Measurements from ENCODE around the gene GLI2. TPM values are rescaled to one million over a fixed set of nuclear protein-coding genes. Genes with fewer than 3 reads are reported as not detected.

GLI2 gene
- total RNA-seq, 1 donor from 2014 or later = 4.1 TPM

DNA sequence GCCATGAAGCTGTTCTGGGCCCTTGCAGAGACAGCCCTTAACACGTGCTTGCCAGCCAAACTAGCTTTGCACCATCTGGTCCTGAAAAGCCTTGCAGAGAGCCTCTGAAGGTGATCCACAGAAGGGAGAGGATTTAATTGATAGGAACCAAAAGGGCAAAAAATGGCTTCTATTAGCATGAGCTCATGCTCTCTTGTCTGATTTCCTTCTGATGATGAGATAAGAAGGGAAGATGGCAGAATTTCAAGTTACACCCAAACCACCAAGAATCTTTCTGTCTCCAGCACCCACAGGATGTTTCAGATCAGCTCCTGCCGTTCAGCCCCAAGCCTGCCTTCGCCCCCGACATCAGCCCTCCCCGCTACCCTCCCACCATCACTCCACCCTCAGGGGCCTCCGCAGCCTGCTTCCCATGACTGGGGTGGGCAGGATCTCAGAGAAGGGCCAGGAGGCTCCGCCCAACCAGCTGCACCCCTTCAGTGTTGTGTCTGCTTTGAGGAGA lies 23.4 kb upstream of the GLI2 start:
- peak; percentile 68 for DNase-seq (ENCODE audit: low spot score)

- peak; percentile 71 for DNase-seq (ENCODE audit: low spot score)
Measured at GRCh38 chr2:120715353-120715752, 20.3 kb upstream of the GLI2 start.

DNA sequence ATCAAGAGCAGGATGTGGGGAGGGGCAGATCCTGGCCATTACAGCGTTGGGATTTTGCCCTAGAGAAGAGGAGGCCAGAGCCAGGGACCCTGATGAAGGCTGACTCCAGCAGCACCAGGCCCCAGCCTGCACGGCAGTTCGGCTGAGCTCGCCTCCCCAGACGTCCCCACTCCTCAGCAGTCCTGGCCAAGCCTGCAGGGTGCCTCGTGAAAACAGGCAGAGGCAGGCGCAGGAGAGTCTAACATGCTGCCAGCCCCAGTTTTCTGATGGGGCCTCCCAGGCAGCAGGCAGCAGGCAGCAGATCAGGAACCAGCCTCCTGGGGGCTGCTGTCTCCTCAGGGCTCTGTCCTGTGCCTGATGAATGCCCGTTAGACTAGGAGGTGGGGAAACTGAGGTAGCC lies 19.7 kb upstream of the GLI2 start:
- peak; percentile 82 for DNase-seq (ENCODE audit: low spot score)

GRCh38 chr2:120716641-120717585 lies 18.8 kb upstream of the GLI2 start:
- peak; percentile 64 for DNase-seq (ENCODE audit: low spot score)

GRCh38 chr2:120719491-120719890 lies 16.2 kb upstream of the GLI2 start:
- peak; percentile 39 for DNase-seq (ENCODE audit: low spot score)

GRCh38 chr2:120720231-120720630 lies 15.4 kb upstream of the GLI2 start:
- peak; percentile 84 for DNase-seq (ENCODE audit: low spot score)

GRCh38 chr2:120720746-120721375 lies 14.8 kb upstream of the GLI2 start:
- peak; percentile 72 for DNase-seq (ENCODE audit: low spot score)

- peak; percentile 71 for DNase-seq (ENCODE audit: low spot score)
Measured at GRCh38 chr2:120722246-120722567, 13.5 kb upstream of the GLI2 start.

- DNase-seq (ENCODE audit: low spot score) = peak; percentile 55
Measured at GRCh38 chr2:120722568-120723421, 12.9 kb upstream of the GLI2 start.

- DNase-seq (ENCODE audit: low spot score) = no peak
Measured at GRCh38 chr2:120726245-120726644, 9.4 kb upstream of the GLI2 start.

DNA sequence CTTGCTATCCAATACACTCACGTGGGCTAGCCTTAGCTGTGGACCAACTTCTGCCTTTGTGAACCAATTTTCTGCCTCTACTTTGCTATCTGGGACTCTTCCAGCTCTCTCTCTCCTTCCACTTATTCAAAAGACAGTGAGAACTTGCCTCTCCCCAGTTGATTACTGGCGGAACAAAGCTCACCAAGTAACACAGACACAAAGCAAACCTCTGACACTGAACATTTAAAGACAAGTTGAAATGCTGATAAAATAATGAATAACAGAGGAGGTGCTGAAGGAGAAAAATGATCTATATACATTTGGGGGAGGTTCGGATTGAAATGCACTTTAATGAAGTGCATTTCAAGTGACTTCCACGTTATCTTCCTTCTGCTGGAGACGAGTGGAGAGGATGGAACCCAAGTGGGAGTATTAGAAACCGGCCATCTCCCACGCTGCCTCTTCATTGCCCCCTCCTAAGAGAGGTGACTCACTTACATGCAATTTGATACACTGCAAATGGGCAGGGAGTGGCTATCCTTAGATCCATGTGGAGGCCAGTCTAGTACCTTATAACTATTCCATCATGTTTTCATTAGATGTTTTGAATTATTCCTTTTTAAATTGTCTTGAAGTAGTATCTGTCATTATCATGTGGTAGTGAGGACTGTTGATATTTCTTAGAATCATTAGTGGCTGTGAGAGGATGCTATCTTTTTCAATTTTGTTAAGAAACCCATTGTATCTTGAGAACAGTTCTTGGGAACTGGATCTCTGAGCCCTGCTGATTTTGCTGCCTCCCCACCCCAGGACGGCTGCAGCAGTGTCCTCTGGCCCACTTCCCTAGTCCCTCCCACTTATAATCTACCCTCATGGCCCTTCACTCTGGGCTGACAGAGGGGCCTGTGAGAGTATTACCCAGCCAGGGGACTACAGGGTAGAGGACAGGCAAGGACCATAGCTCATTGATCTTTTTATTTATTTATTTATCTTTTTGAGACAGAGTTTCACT lies 6.0 kb upstream of the GLI2 start:
- no peak for DNase-seq (ENCODE audit: low spot score)

DNA sequence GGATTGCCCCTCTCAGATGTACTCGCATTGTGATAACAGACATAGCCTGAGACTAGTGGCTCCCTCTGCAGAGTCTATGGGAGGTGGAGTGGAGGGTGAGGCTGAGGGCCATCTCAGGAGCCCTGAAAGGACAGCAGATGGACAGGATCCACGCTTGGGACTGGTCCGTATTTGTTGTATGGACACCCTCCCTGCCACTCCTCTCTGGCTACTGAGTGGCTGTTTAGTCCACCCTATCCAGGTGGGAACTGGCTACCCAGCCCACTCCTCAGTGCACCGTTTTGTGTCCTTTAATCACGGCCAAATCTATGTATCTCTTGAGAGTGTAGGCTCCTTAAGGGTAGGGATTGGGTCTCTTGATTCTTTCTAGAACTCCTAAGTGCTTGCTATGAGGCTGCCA lies 4.5 kb upstream of the GLI2 start:
- no peak for DNase-seq (ENCODE audit: low spot score)

GRCh38 chr2:120732506-120733237 lies 3.0 kb upstream of the GLI2 start:
- no peak for DNase-seq (ENCODE audit: low spot score)

- DNase-seq (ENCODE audit: low spot score) = no peak
Measured at GRCh38 chr2:120733238-120733932, 2.3 kb upstream of the GLI2 start.

- DNase-seq (ENCODE audit: low spot score) = peak; percentile 84
Measured at GRCh38 chr2:120734930-120735651, 577 bp upstream of the GLI2 start.

GRCh38 chr2:120736202-120736623 lies 545 bp downstream of the GLI2 start:
- DNase-seq (ENCODE audit: low spot score) = peak; percentile 89

- DNase-seq (ENCODE audit: low spot score) = peak; percentile 77
Measured at GRCh38 chr2:120736624-120737339, 1.1 kb downstream of the GLI2 start.
